WTC11 (cell line): ENCODE results near the gene MKNK2.

Experiments used
- ATF3 ChIP-seq: sonication (generic); formaldehyde crosslinking; conservative IDR thresholded peaks from 2 replicates; pipeline ENCODE4 v1.8.1; 2022; ENCODE audit warnings: mild to moderate bottlenecking, missing genetic modification reagents
- CREB1 ChIP-seq: sonication (generic); formaldehyde crosslinking; IDR thresholded peaks from 2 replicates; pipeline ENCODE4 v1.8.0; 2023; ENCODE audit warnings: mild to moderate bottlenecking, missing genetic modification reagents
- CTCF ChIP-seq: fragments of 200-600 bp; IDR thresholded peaks from 2 replicates; pipeline ENCODE4 v1.8.0; 2022; ENCODE audit warnings: antibody characterized with exemption
- ESRRA ChIP-seq: sonication (generic); formaldehyde crosslinking; IDR thresholded peaks from 2 replicates; pipeline ENCODE4 v1.8.1; 2022; ENCODE audit warnings: mild to moderate bottlenecking, missing genetic modification reagents, borderline replicate concordance
- NFATC4 ChIP-seq: fragments of 250-450 bp; sonication (Bioruptor Pico); IDR thresholded peaks from 2 replicates; pipeline ENCODE4 v1.9.0; 2021; ENCODE audit warnings: mild to moderate bottlenecking
- NFE2L1 ChIP-seq: sonication (generic); formaldehyde crosslinking; IDR thresholded peaks from 2 replicates; pipeline ENCODE4 v1.8.1; 2023; ENCODE audit warnings: missing genetic modification reagents
- NR3C1 ChIP-seq: sonication (generic); formaldehyde crosslinking; conservative IDR thresholded peaks from 2 replicates; pipeline ENCODE4 v1.8.1; 2023; ENCODE audit warnings: low read depth, mild to moderate bottlenecking, missing genetic modification reagents
- RELA ChIP-seq: sonication (generic); formaldehyde crosslinking; IDR thresholded peaks from 2 replicates; pipeline ENCODE4 v1.8.1; 2022; ENCODE audit warnings: missing genetic modification reagents, mild to moderate bottlenecking, borderline replicate concordance
- TF ChIP-seq, protein P1 (sequence below): sonication (generic); formaldehyde crosslinking; IDR thresholded peaks from 2 replicates; pipeline ENCODE4 v1.8.0; 2022; ENCODE audit warnings: mild to moderate bottlenecking, missing genetic modification reagents
- TF ChIP-seq, protein P2 (sequence below): sonication (generic); formaldehyde crosslinking; IDR thresholded peaks from 2 replicates; pipeline ENCODE4 v1.8.1; 2022; ENCODE audit warnings: mild to moderate bottlenecking, moderate library complexity, missing genetic modification reagents
- TF ChIP-seq, protein P3 (sequence below): sonication (generic); formaldehyde crosslinking; IDR thresholded peaks from 2 replicates; pipeline ENCODE4 v1.8.1; 2022; ENCODE audit warnings: low read depth, missing genetic modification reagents, borderline replicate concordance
- TF ChIP-seq, protein P4 (sequence below): fragments of 250-450 bp; sonication (Bioruptor Pico); IDR thresholded peaks from 2 replicates; pipeline ENCODE4 v2.1.2; 2022; ENCODE audit warnings: mild to moderate bottlenecking, moderate library complexity
- TF ChIP-seq, protein P5 (sequence below): sonication (generic); formaldehyde crosslinking; IDR thresholded peaks from 2 replicates; pipeline ENCODE4 v1.8.0; 2022; ENCODE audit warnings: mild to moderate bottlenecking, missing genetic modification reagents
- TF ChIP-seq, protein P6 (sequence below): fragments of 250-450 bp; sonication (Bioruptor Pico); IDR thresholded peaks from 2 replicates; pipeline ENCODE4 v1.9.0; 2021; ENCODE audit warnings: moderate library complexity, mild to moderate bottlenecking, inconsistent platforms, borderline replicate concordance

GRCh38 chr19:2026770-2027169 lies 24.3 kb downstream of the MKNK2 start:
- no peak for TF ChIP-seq NFATC4 (CRISPR knock-in tag)
- TF ChIP-seq CTCF, result no peak
- no peak for TF ChIP-seq RELA (CRISPR knock-in tag)
- TF ChIP-seq, protein P1, sequence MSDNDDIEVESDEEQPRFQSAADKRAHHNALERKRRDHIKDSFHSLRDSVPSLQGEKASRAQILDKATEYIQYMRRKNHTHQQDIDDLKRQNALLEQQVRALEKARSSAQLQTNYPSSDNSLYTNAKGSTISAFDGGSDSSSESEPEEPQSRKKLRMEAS (CRISPR knock-in tag), result no peak
- TF ChIP-seq CREB1 (CRISPR knock-in tag), result no peak
- TF ChIP-seq, protein P2, sequence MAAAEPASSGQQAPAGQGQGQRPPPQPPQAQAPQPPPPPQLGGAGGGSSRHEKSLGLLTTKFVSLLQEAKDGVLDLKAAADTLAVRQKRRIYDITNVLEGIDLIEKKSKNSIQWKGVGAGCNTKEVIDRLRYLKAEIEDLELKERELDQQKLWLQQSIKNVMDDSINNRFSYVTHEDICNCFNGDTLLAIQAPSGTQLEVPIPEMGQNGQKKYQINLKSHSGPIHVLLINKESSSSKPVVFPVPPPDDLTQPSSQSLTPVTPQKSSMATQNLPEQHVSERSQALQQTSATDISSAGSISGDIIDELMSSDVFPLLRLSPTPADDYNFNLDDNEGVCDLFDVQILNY (CRISPR knock-in tag), result no peak
- no peak for TF ChIP-seq ESRRA
- TF ChIP-seq, protein P3, sequence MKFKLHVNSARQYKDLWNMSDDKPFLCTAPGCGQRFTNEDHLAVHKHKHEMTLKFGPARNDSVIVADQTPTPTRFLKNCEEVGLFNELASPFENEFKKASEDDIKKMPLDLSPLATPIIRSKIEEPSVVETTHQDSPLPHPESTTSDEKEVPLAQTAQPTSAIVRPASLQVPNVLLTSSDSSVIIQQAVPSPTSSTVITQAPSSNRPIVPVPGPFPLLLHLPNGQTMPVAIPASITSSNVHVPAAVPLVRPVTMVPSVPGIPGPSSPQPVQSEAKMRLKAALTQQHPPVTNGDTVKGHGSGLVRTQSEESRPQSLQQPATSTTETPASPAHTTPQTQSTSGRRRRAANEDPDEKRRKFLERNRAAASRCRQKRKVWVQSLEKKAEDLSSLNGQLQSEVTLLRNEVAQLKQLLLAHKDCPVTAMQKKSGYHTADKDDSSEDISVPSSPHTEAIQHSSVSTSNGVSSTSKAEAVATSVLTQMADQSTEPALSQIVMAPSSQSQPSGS (CRISPR knock-in tag), result no peak
- no peak for TF ChIP-seq NR3C1 (CRISPR knock-in tag)
- TF ChIP-seq, protein P4, sequence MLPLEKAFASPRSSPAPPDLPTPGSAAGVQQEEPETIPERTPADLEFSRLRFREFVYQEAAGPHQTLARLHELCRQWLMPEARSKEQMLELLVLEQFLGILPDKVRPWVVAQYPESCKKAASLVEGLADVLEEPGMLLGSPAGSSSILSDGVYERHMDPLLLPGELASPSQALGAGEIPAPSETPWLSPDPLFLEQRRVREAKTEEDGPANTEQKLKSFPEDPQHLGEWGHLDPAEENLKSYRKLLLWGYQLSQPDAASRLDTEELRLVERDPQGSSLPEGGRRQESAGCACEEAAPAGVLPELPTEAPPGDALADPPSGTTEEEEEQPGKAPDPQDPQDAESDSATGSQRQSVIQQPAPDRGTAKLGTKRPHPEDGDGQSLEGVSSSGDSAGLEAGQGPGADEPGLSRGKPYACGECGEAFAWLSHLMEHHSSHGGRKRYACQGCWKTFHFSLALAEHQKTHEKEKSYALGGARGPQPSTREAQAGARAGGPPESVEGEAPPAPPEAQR, result no peak
- TF ChIP-seq ATF3 (CRISPR knock-in tag), result no peak
- TF ChIP-seq, protein P5, sequence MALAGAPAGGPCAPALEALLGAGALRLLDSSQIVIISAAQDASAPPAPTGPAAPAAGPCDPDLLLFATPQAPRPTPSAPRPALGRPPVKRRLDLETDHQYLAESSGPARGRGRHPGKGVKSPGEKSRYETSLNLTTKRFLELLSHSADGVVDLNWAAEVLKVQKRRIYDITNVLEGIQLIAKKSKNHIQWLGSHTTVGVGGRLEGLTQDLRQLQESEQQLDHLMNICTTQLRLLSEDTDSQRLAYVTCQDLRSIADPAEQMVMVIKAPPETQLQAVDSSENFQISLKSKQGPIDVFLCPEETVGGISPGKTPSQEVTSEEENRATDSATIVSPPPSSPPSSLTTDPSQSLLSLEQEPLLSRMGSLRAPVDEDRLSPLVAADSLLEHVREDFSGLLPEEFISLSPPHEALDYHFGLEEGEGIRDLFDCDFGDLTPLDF (CRISPR knock-in tag), result no peak
- TF ChIP-seq, protein P6, sequence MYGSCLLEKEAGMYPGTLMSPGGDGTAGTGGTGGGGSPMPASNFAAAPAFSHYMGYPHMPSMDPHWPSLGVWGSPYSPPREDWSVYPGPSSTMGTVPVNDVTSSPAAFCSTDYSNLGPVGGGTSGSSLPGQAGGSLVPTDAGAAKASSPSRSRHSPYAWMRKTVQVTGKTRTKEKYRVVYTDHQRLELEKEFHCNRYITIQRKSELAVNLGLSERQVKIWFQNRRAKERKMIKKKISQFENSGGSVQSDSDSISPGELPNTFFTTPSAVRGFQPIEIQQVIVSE (CRISPR knock-in tag), result no peak
- TF ChIP-seq NFE2L1 (CRISPR knock-in tag), result no peak
